K562 (cell line): ENCODE results near the gene PRUNE1. TPM values are rescaled to one million over a fixed set of nuclear protein-coding genes. Genes with fewer than 3 reads are reported as not detected.

Experiments used
- CBFA2T2 ChIP-seq: fragments of 450-650 bp; conservative IDR thresholded peaks from 2 replicates; pipeline ENCODE4 v1.6.1; 2017; ENCODE audit warnings: mild to moderate bottlenecking
- E4F1 ChIP-seq: fragments of 250-450 bp; sonication (Bioruptor Pico); IDR thresholded peaks from 2 replicates; pipeline ENCODE4 v1.5.0; 2021; ENCODE audit warnings: mild to moderate bottlenecking, borderline replicate concordance
- ESRRB ChIP-seq: fragments of 250-450 bp; sonication (Bioruptor Pico); IDR thresholded peaks from 2 replicates; pipeline ENCODE4 v1.5.0; 2020; ENCODE audit warnings: mild to moderate bottlenecking, moderate library complexity, borderline replicate concordance
- HDAC6 ChIP-seq: IDR thresholded peaks from 2 replicates; pipeline ENCODE4 v1.6.1; 2012; ENCODE audit warnings: low read depth, mild to moderate bottlenecking, control low read depth, inconsistent platforms, low read length, moderate library complexity
- MCM3 ChIP-seq: fragments of 450-650 bp; IDR thresholded peaks from 2 replicates; pipeline ENCODE4 v1.6.1; 2016
- MTA2 ChIP-seq: fragments of 450-650 bp; IDR thresholded peaks from 2 replicates; pipeline ENCODE4 v1.6.1; 2016; ENCODE audit warnings: low read depth
- RBBP5 ChIP-seq: fragments of 200-600 bp; sonication (generic); IDR thresholded peaks from 2 replicates; pipeline ENCODE4 v1.6.1; 2012; ENCODE audit warnings: borderline replicate concordance, mild to moderate bottlenecking, low read length, control low read depth, inconsistent platforms; ENCODE audit not compliant: insufficient read depth, poor library complexity, severe bottlenecking
- YBX1 ChIP-seq: fragments of 450-650 bp; IDR thresholded peaks from 2 replicates; pipeline ENCODE4 v1.7.1; 2016; ENCODE audit warnings: mild to moderate bottlenecking
- ZFX ChIP-seq: sonication (generic); formaldehyde crosslinking; IDR thresholded peaks from 2 replicates; pipeline ENCODE4 v1.8.0; 2022; ENCODE audit warnings: mild to moderate bottlenecking, missing genetic modification reagents, moderate library complexity
- ZNF280A ChIP-seq: fragments of 450-650 bp; IDR thresholded peaks from 2 replicates; pipeline ENCODE4 v1.6.1; 2018; ENCODE audit warnings: mild to moderate bottlenecking, low read depth; ENCODE audit not compliant: partially characterized antibody
- ZNF551 ChIP-seq: fragments of 250-450 bp; sonication (Bioruptor Pico); IDR thresholded peaks from 2 replicates; pipeline ENCODE4 v1.5.0; 2021; ENCODE audit warnings: mild to moderate bottlenecking, moderate library complexity
- ZNF77 ChIP-seq: fragments of 250-450 bp; sonication (Bioruptor Pico); IDR thresholded peaks from 2 replicates; pipeline ENCODE4 v1.5.0; 2020
- ZSCAN29 ChIP-seq: fragments of 450-650 bp; IDR thresholded peaks from 2 replicates; pipeline ENCODE4 v1.6.1; 2017
- polyA plus RNA-seq, 8 experiments: library from polyadenylated mRNA; depleted of rRNA in 4 of 8; stranded (reverse) in 5 of 8; unstranded in 3 of 8; fragments of >200 nt; fragmentation: Nextera tagmentation in 2 of 8; fragmentation: Illumina TruSeq in 1 of 8; extraction: Ambion mirVana in 2 of 8; extraction: Trizol in 1 of 8; gene quantifications; 2 replicates each; pipeline versions ENCODE4 v1.2.1 to v1.2.3, GENCODE V29; 2011 to 2014; ENCODE audit warnings: inconsistent platforms in 1 of 8, missing spikeins in 1 of 8
- total RNA-seq, 7 experiments: library from RNA; depleted of rRNA in 6 of 7; stranded (reverse); fragments of >200 nt in 6 of 7; fragmentation: Illumina TruSeq in 2 of 7; extraction: Trizol in 2 of 7; gene quantifications; 2 replicates each; pipeline versions ENCODE4 v1.2.1 to v1.2.3, GENCODE V29; 2011 to 2021; ENCODE audit warnings: low replicate concordance in 1 of 7
- TF ChIP-seq, protein P1 (sequence below), 2 experiments: fragments of 450-650 bp; conservative IDR thresholded peaks; 2 replicates each; pipeline ENCODE4 v1.6.1; 2017; ENCODE audit warnings: mild to moderate bottlenecking in 2 of 2, moderate library complexity in 2 of 2
- TF ChIP-seq, protein P2 (sequence below): conservative IDR thresholded peaks from 2 replicates; pipeline ENCODE4 v1.6.1; 2011; ENCODE audit warnings: low read depth, mild to moderate bottlenecking, low read length; ENCODE audit not compliant: control insufficient read depth
- TF ChIP-seq, protein P3 (sequence below): fragments of 450-650 bp; IDR thresholded peaks from 2 replicates; pipeline ENCODE4 v1.6.1; 2017; ENCODE audit warnings: mild to moderate bottlenecking, moderate library complexity
- TF ChIP-seq, protein P4 (sequence below): fragments of 250-450 bp; sonication (Bioruptor Pico); IDR thresholded peaks from 2 replicates; pipeline ENCODE4 v1.5.0; 2021

The PRUNE1 gene
- total and polyA plus RNA-seq, 9 of the 15 experiments (the other 6 are each of a cell fraction or from before 2014, with no cell fraction given): 16.7 to 48.3 (median 26.2) TPM

GRCh38 chr1:151070474-151071276, 62.4 kb downstream of the PRUNE1 start, which contains the start of gene GABPB2 (continued):
- TF ChIP-seq E4F1 (CRISPR knock-in tag) (no peak), ZNF280A (no peak), ZSCAN29 (no peak), YBX1 (no peak), ZFX (CRISPR knock-in tag) (peak; percentile 54), ZNF77 (no peak), MCM3 (no peak), HDAC6 (no peak), RBBP5 (peak; percentile 91), ZNF551 (CRISPR knock-in tag) (no peak), CBFA2T2 (no peak), MTA2 (no peak), ESRRB (no peak)
- TF ChIP-seq, protein P1, sequence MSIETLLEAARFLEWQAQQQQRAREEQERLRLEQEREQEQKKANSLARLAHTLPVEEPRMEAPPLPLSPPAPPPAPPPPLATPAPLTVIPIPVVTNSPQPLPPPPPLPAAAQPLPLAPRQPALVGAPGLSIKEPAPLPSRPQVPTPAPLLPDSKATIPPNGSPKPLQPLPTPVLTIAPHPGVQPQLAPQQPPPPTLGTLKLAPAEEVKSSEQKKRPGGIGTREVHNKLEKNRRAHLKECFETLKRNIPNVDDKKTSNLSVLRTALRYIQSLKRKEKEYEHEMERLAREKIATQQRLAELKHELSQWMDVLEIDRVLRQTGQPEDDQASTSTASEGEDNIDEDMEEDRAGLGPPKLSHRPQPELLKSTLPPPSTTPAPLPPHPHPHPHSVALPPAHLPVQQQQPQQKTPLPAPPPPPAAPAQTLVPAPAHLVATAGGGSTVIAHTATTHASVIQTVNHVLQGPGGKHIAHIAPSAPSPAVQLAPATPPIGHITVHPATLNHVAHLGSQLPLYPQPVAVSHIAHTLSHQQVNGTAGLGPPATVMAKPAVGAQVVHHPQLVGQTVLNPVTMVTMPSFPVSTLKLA (conservative IDR thresholded peaks at IDR 0.05): peak; percentile 88 to 92
- TF ChIP-seq, protein P2, sequence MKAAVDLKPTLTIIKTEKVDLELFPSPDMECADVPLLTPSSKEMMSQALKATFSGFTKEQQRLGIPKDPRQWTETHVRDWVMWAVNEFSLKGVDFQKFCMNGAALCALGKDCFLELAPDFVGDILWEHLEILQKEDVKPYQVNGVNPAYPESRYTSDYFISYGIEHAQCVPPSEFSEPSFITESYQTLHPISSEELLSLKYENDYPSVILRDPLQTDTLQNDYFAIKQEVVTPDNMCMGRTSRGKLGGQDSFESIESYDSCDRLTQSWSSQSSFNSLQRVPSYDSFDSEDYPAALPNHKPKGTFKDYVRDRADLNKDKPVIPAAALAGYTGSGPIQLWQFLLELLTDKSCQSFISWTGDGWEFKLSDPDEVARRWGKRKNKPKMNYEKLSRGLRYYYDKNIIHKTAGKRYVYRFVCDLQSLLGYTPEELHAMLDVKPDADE: peak; percentile 57
- TF ChIP-seq, protein P3, sequence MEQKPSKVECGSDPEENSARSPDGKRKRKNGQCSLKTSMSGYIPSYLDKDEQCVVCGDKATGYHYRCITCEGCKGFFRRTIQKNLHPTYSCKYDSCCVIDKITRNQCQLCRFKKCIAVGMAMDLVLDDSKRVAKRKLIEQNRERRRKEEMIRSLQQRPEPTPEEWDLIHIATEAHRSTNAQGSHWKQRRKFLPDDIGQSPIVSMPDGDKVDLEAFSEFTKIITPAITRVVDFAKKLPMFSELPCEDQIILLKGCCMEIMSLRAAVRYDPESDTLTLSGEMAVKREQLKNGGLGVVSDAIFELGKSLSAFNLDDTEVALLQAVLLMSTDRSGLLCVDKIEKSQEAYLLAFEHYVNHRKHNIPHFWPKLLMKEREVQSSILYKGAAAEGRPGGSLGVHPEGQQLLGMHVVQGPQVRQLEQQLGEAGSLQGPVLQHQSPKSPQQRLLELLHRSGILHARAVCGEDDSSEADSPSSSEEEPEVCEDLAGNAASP: no peak
- TF ChIP-seq, protein P4, sequence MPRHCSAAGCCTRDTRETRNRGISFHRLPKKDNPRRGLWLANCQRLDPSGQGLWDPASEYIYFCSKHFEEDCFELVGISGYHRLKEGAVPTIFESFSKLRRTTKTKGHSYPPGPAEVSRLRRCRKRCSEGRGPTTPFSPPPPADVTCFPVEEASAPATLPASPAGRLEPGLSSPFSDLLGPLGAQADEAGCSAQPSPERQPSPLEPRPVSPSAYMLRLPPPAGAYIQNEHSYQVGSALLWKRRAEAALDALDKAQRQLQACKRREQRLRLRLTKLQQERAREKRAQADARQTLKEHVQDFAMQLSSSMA (CRISPR knock-in tag): no peak
